Neural cell (in vitro differentiated cells): ENCODE data around the gene FTL.

Experiments used
- CTCF ChIP-seq: fragments of 450-650 bp; IDR thresholded peaks from 2 replicates; pipeline ENCODE4 v1.5.1; 2014; ENCODE audit warnings: antibody characterized with exemption, mild to moderate bottlenecking, moderate library complexity; ENCODE audit not compliant: poor library complexity, severe bottlenecking
- MXI1 ChIP-seq: fragments of 450-650 bp; conservative IDR thresholded peaks from 2 replicates; pipeline ENCODE4 v1.6.1; 2014; ENCODE audit warnings: antibody characterized with exemption, mild to moderate bottlenecking; ENCODE audit not compliant: poor library complexity, severe bottlenecking

GRCh38 chr19:48989701-48990291 is 24.7 kb downstream of the FTL start:
- TF ChIP-seq CTCF, result no peak
- TF ChIP-seq MXI1, result no peak
